ENCODE results near the gene RGSL1. TPM values are rescaled to one million over a fixed set of nuclear protein-coding genes. Genes with fewer than 3 reads are reported as not detected.

RGSL1 gene
- total RNA-seq, 1 experiment from 2014 or later: not detected

DNA sequence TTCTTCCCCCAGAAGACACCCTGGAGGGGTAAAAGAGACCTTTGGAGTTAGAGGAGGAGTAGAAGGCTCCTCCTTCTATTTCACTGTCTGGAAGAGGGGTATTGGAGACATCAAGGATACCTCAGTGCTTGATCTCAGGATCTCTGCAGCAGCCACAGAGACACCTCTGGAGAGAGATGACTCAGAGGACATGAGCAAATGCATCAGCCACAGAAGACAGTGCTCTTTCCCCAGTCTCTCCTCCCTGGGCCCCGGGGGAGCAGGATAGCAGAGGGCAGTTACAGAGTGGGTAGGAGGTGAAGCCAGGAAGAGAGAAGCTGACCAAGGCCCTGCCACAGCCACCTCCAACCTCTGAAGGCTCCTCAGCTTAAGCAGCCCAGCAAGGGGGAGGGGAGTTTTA lies 34.2 kb upstream of the RGSL1 start:
- POLR2A ChIA-PET (ENCODE audit: low non-redundant PET): no interaction called here
- DNase-seq (ENCODE audit: low spot score): no peak
- no peaks in the 10 kb centered on the region for H3K9me3 ChIP-seq (ENCODE audit: low read depth, low read length, poor library complexity, severe bottlenecking)
- TF ChIP-seq, protein P1, sequence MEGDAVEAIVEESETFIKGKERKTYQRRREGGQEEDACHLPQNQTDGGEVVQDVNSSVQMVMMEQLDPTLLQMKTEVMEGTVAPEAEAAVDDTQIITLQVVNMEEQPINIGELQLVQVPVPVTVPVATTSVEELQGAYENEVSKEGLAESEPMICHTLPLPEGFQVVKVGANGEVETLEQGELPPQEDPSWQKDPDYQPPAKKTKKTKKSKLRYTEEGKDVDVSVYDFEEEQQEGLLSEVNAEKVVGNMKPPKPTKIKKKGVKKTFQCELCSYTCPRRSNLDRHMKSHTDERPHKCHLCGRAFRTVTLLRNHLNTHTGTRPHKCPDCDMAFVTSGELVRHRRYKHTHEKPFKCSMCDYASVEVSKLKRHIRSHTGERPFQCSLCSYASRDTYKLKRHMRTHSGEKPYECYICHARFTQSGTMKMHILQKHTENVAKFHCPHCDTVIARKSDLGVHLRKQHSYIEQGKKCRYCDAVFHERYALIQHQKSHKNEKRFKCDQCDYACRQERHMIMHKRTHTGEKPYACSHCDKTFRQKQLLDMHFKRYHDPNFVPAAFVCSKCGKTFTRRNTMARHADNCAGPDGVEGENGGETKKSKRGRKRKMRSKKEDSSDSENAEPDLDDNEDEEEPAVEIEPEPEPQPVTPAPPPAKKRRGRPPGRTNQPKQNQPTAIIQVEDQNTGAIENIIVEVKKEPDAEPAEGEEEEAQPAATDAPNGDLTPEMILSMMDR (conservative IDR thresholded peaks at IDR 0.05; ENCODE audit: low read depth, low read length): no peak
- no peak for TF ChIP-seq EZH2 (IDR thresholded peaks at IDR 0.05; ENCODE audit: borderline replicate concordance, low read depth, low read length, poor library complexity, severe bottlenecking)
- intact Hi-C loops (cut with micrococcal nuclease; ENCODE audit: unreplicated experiment): no loop called here
- H3K4me1 ChIP-seq (ENCODE audit: insufficient read depth, low read length, poor library complexity, severe bottlenecking): no peaks in the 10 kb centered on the region
- H3K4me3 ChIP-seq (ENCODE audit: low read depth, low read length, poor library complexity, severe bottlenecking): no peak overlapping the region
- CTCF ChIA-PET: no interaction called here
- BruUV-seq (replicated peaks): no TSS peak
- H3K36me3 ChIP-seq (ENCODE audit: insufficient read depth, low read length, poor library complexity, severe bottlenecking): no peaks in the 10 kb centered on the region
- no peak overlapping the region for H3K27ac ChIP-seq (ENCODE audit: low read depth, low read length, poor library complexity, severe bottlenecking)
- H3K27me3 ChIP-seq (replicated peaks; ENCODE audit: insufficient read depth, low read depth, low read length, poor library complexity): peaks cover 19% of the 10 kb centered on the region

DNA sequence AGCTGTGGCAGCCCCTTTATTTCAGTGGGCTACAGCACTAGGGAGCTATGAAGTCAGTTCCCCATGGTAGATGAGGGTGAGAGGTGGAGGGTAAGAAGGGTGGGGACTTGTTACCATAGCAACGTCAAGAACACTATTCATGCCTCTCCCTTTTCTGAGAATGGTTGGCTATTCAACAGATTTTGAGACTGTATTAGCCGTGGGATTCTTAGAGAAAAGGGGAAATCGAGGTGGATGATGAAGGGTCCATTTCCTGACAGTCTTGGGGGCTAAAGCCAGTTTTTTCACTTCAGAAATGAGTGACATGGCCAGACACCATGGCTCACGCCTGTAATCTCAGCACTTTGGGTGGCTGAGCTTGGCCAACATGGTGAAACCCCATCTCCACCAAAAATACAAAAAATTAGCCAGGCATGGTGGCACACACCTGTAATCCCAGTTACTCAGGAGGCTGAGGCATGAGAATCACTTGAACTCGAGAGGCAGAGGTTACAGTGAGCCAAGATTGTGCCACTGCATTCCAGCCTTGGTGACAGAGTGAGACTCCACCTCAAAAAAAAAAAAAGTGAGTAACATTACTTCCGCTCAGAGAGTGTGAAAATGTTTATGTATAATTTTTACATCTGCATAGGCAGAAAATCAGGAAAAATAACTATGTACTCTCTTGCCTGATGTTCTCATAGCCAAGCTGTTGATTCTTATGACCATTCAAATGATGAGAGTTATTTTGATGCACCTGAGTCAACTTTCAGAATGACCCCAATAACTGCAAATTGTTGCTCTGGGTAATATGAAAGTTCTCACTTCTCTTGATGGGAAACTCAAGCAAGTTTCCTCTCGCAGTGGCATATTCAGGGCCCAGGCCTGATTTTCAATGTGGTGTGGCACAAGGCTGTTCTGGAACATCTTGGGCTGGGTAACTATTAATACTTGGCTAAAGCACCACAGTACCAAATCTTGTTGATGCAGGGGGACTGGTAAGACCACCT lies 23.2 kb upstream of the RGSL1 start:
- CTCF ChIA-PET: no interaction called here
- BruUV-seq (replicated peaks): no TSS peak

GRCh38 chr1:182428043-182428442 lies 21.9 kb upstream of the RGSL1 start:
- no peak for DNase-seq (ENCODE audit: low spot score)
- Histone ChIP-seq H3K36me3 (ENCODE audit: insufficient read depth, low read length, poor library complexity, severe bottlenecking) (no peaks in the 10 kb centered on the region), H3K4me3 (ENCODE audit: low read depth, low read length, poor library complexity, severe bottlenecking) (no peak overlapping the region), H3K4me1 (ENCODE audit: insufficient read depth, low read length, poor library complexity, severe bottlenecking) (no peaks in the 10 kb centered on the region), H3K9me3 (ENCODE audit: low read depth, low read length, poor library complexity, severe bottlenecking) (no peaks in the 10 kb centered on the region), H3K27me3 (replicated peaks; ENCODE audit: insufficient read depth, low read depth, low read length, poor library complexity) (no peaks in the 10 kb centered on the region), H3K27ac (ENCODE audit: low read depth, low read length, poor library complexity, severe bottlenecking) (no peak overlapping the region)
- ChIA-PET POLR2A (ENCODE audit: low non-redundant PET) (no interaction called here), CTCF (no interaction called here)
- intact Hi-C loops (cut with micrococcal nuclease; ENCODE audit: unreplicated experiment): no loop called here
- BruUV-seq (replicated peaks): no TSS peak
- TF ChIP-seq, protein P1 (conservative IDR thresholded peaks at IDR 0.05; ENCODE audit: low read depth, low read length): no peak
- TF ChIP-seq EZH2 (IDR thresholded peaks at IDR 0.05; ENCODE audit: borderline replicate concordance, low read depth, low read length, poor library complexity, severe bottlenecking): no peak

More for the DNA sequence above, 23.2 kb upstream of the RGSL1 start:
- TF ChIP-seq EZH2 (IDR thresholded peaks at IDR 0.05; ENCODE audit: borderline replicate concordance, low read depth, low read length, poor library complexity, severe bottlenecking): no peak
- TF ChIP-seq, protein P1 (conservative IDR thresholded peaks at IDR 0.05; ENCODE audit: low read depth, low read length): no peak
- H3K4me3 ChIP-seq (ENCODE audit: low read depth, low read length, poor library complexity, severe bottlenecking): no peak overlapping the region
- H3K9me3 ChIP-seq (ENCODE audit: low read depth, low read length, poor library complexity, severe bottlenecking): no peaks in the 10 kb centered on the region
- H3K36me3 ChIP-seq (ENCODE audit: insufficient read depth, low read length, poor library complexity, severe bottlenecking): no peaks in the 10 kb centered on the region
- intact Hi-C loops (cut with micrococcal nuclease; ENCODE audit: unreplicated experiment): no loop called here
- H3K27me3 ChIP-seq (replicated peaks; ENCODE audit: insufficient read depth, low read depth, low read length, poor library complexity): no peaks in the 10 kb centered on the region
- no peak for DNase-seq (ENCODE audit: low spot score)
- no peak overlapping the region for H3K27ac ChIP-seq (ENCODE audit: low read depth, low read length, poor library complexity, severe bottlenecking)
- H3K4me1 ChIP-seq (ENCODE audit: insufficient read depth, low read length, poor library complexity, severe bottlenecking): no peaks in the 10 kb centered on the region
- POLR2A ChIA-PET (ENCODE audit: low non-redundant PET): no interaction called here
